HG02870 (cell line): Measurements from ENCODE around the gene PHLDB2.

Experiments used
- ATAC-seq: cut with Tn5 transposase; IDR thresholded peaks from one replicate; pipeline ENCODE4 v1.9.1; 2021; ENCODE audit warnings: mild to moderate bottlenecking, moderate library complexity; ENCODE audit not compliant: unreplicated experiment

PHLDB2 gene

DNA sequence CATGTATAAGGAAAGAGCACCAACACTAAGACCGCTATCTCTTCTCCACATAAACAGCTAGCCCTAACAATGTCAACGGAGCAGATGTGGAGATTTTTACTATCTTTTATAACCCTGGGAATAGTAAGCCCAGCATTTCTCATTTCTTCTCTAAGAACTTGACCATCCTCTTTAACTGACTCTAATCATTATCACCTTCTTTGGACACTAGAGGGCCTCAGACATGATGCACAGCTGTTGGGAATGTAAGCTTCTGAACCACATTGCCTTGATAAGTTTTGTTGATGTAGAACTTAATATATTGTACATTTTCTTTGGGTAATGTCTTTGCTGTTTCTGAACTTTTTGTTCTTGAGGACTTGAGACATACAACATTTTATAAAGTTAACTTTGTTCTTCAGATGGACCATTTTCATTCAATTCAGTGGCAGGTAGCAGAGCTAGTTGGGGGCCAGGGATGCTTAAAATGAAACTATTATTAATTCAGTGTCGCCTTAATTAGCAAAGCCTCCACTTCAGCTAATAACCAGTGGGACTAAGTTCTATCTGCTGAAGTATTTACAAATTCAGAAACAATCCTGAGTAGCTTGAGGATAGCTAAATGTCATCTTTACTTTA lies 130.1 kb downstream of the PHLDB2 start:
- ATAC-seq, result peak; percentile 95

- no peak for ATAC-seq
These were observed 134.0 kb downstream of the PHLDB2 start for GRCh38 chr3:111993038-111993437.

DNA sequence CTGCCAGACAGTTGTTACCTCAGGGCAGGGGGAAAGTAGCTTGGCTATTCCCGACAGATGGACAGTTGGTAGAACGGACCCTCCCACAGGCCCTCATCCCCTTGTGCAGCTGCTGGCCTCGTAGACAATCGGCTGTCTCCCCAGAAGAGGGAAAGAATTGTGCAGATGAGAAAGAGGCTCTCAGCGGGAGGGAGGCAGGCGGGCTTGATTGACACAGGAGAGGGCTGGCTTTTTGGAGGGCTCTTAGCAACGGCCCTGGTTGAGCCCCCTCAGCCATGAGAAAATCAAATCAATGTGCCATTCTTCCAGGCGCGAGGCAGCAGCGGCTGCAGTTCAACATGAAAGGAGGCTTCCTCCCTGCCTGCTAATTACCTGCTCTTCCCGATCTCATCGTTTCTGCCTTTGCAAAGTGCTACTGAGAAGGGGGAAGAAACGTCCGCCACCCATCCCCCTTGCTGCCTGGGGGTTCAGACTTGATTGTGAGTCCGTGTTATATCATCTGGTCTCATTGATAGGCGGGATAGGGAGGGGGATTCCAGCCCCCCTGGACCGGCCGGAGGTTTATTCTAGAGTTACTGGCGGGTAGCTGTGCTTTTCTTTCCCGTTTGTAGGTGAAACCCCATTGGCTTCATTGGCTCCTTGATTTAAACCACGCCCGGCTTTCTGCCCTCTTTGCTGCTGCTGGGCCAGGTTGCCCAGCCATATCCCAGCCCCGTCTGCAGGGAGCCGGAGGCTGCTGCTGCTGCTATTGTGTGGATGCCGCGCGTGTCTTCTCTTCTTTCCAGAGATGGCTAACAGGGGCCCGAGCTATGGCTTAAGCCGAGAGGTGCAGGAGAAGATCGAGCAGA lies 139.8 kb downstream of the PHLDB2 start, which contains the start of gene TAGLN3:
Gene TAGLN3, plus strand, starts transcription at position 287 of the 848 bp plus-strand sequence. Its CDS starts 501 bp downstream, at position 788.
- ATAC-seq, result no peak

GRCh38 chr3:111999484-112000324 lies 140.6 kb downstream of the PHLDB2 start:
- ATAC-seq, result no peak

DNA sequence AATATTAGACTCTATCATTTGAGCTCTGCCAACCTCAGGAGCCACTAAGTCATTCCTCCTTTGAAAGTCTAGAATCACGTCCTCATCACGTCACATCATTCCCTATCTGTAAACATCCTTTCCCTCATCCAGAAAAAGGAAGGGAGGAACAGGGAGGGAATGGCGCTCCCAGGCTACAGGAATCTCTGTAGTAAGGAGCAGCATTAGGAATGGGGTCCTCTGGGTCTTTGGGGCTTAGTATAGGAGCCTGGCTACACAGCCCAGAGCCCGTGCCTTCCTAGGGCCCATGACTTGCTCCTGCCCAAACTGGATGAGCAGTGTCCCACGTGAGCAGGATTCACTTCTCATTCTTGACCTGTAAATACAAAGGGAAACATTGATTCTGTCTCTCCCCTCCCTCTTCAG lies 141.3 kb downstream of the PHLDB2 start:
- no peak for ATAC-seq

GRCh38 chr3:112000966-112001365 lies 141.9 kb downstream of the PHLDB2 start:
- ATAC-seq, result no peak

DNA sequence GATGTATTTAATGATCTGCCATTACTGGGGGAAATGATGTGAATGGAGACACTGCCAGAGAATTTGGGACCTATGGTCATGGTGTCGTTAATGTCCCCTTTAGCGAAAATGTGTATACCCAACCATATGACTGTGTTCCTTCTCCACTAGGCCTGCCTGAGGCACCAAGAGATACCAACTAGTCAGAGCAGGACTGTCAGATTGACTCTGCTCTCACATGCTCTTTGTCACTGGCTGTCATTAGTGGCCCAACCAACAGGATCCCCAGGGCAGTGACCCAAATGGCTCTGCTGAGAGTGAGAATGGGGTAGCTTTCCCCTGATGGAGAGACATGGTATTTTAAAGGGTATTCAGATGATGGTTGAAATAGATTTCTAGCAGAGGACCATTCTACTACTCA lies 142.5 kb downstream of the PHLDB2 start:
- ATAC-seq, result no peak

DNA sequence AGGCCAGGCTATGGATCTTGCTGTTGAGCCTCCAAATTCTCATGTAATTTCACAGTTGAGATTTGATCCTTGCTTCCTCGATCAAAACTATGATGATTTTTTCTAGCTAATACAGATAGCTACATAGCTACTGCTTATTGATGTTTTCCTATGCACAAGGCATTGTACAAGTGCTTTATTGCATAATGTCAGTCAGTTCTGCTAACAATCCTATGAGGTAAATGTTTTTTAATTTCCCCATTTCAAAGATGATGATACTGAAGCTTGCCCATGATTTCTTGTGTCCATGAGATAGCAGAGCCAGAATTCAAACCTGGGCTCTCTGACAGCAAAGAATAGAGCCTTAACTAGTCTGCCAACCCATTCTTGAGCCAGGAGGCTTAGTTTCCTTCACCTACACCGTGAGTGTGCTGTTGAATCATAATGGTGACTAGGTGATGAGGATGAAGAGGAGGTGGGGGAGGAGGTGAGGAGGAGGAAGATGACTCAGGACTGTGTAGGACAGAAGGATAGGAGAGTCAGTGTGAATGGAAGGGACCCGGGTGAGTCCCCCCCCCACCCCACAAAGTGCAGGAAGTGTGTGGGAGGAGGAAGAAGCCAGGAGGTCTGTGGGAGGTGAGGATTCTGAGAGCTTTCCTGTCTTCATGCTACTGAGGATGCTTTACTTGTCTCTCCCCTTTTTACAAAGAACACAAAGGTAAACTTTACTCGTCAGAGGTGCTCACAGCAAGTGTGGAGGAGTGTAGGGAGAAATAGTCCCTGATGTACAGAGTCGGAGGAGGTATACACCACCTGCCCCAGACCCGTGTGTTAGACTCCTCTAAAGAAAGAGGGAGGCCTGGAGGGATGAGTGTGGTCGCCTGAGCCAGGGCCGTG lies 143.3 kb downstream of the PHLDB2 start:
- ATAC-seq, result no peak

GRCh38 chr3:112003321-112004080 lies 144.4 kb downstream of the PHLDB2 start:
- ATAC-seq, result no peak

DNA sequence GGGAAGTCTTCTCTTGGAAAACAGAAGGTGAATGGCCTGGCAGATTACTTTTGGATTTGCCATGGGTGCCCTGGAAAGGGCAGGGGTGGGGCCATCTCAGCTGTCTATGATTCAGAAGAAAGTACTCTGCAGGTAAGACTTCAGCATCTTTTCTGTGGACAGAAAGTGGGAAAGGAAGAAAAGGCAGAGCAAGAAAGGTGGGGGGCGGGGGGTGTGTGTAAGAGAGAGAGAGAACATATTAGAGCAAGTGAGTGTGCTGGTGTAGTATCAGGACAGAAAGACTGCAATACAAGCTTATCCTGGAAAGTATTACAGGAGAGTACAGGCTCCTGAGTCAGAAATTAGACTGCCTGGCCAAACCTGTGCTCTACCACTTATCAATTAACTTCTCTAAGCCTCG lies 145.1 kb downstream of the PHLDB2 start:
- no peak for ATAC-seq

DNA sequence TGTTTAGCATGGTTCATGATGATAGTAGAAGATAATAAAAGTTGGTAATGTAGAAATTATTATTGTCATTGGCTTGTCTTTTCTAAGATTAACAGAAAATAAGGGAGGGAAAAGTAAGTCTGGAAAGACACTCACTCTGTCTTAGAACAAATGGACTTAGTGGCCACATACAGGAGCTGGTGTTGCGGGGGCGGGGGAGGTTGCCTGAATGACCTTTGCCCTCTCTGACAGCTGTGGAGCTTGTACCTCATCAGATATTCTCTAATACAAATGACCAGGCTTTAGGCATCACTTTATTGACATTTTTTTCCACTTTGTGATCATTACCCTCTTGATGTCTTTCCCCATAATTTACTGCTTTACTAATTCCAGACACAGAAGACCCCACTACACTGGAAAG lies 145.6 kb downstream of the PHLDB2 start:
- ATAC-seq, result no peak

- no peak for ATAC-seq
These were observed 146.1 kb downstream of the PHLDB2 start for GRCh38 chr3:112005091-112005672.

DNA sequence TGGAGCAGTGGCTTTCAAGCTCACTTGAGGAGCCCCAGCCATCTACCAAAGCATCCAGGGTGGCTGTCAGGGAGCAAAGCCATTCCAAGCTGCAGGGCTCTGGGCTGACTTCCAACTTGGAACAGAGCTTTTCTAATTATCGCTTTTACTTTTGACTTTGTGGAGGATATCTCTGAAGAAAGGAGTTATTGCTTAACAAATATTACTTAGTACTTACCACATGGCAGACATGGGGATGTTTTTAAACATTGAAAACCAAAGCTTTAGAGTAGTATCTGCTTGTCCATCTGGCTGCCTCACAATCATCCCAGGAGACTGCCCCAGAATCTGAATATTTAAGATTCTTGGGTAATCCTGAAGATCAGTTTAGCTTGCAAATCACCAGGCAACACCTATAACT lies 148.6 kb downstream of the PHLDB2 start:
- no peak for ATAC-seq

- ATAC-seq, result no peak
These were observed 150.6 kb downstream of the PHLDB2 start for GRCh38 chr3:112009670-112010069.

- ATAC-seq, result no peak
These were observed 151.6 kb downstream of the PHLDB2 start for GRCh38 chr3:112010636-112011035.

DNA sequence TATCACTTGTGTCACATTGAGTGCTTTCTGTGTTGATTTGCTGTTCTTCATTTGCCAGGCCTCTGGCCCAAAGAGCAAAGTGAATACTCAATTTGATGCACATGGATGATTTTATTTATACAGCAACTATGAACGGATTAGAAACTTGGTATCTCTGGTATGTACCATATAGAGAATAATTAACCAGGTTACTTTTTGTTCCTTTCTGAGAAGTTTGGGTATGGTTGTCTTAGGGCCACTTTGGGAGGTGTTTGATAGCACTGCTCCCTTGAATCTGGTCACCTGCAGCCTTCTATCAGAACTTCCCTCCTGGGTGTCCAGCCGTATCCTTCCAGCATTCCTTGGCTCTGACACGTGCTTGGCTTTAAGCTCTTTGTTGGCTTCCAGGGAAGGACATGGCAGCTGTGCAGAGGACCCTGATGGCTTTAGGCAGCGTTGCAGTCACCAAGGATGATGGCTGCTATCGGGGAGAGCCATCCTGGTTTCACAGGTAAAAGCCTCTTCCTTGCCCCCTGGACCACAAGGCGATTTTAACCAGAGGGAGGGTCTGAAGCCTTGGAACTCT lies 152.4 kb downstream of the PHLDB2 start:
- no peak for ATAC-seq

- no peak for ATAC-seq
These were observed 153.3 kb downstream of the PHLDB2 start for GRCh38 chr3:112012205-112012992.

DNA sequence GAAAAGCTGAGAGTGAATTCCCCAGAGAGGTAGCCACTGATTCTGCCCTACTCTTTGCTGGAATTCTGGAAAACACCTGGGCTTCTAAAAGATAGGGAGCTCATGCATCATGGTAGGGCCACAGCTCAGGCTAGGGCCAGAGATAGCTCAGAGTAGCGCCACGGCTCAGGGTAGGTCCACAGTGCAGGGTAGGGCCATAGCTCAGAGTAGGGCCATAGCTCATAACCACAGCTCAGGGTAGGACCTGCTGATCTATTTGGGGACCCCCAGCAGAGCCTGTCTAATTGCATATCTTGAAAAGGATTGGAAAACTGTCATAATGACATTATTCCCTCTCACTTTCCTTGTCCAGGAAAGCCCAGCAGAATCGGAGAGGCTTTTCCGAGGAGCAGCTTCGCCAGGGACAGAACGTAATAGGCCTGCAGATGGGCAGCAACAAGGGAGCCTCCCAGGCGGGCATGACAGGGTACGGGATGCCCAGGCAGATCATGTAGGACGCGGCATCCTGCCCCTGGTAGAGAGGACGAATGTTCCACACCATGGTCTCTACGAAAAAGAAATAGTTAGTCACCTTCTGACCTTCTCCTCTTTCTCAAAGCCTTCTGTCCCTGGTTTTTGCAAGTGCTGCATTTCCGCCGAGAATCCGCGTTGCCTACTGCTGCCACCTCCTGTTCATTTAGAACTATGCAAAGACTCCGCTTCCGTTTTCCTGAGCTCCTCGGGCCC lies 154.2 kb downstream of the PHLDB2 start:
- ATAC-seq, result peak; percentile 76
